Stimulated activated CD8-positive, alpha-beta memory T cell treated with anti-CD3 and anti-CD28 coated beads, Interleukin-12 subunit alpha, Interleukin-12 subunit beta, amount 100 ng/mL, for 4 hours (primary cell): ENCODE measurements around the gene OR10H3.
"Not testable (repeated sequence)": the region's sequence is repeated elsewhere in the genome, so short reads cannot be mapped to it uniquely, and the experiment has no call there.

Experiments
- DNase-seq: peaks from one replicate; pipeline ENCODE4 v3.0.0-alpha.2; 2020; ENCODE audit warnings: low read depth

OR10H3 gene

GRCh38 chr19:15737722-15738121, at the start of gene OR10H3:
OR10H3 (plus strand) TSS chr19:15737985; CDS start chr19:15741393, 3,408 bp downstream.
- DNase-seq: no peak

GRCh38 chr19:15696654-15697194, 41.1 kb upstream of the OR10H3 start:
- DNase-seq: no peak

GRCh38 chr19:15701757-15702533, 35.8 kb upstream of the OR10H3 start:
- DNase-seq: no peak

GRCh38 chr19:15702534-15702930, 35.3 kb upstream of the OR10H3 start:
- DNase-seq: no peak

- DNase-seq: no peak
Observed at GRCh38 chr19:15714638-15715037, 23.1 kb upstream of the OR10H3 start.

GRCh38 chr19:15715642-15716041, 22.1 kb upstream of the OR10H3 start:
- DNase-seq: no peak

- no peak for DNase-seq
Observed at GRCh38 chr19:15717809-15718208, 20.0 kb upstream of the OR10H3 start.

GRCh38 chr19:15721268-15721667, 16.5 kb upstream of the OR10H3 start:
- no peak for DNase-seq

- no peak for DNase-seq
Observed at GRCh38 chr19:15722956-15723355, 14.8 kb upstream of the OR10H3 start.

GRCh38 chr19:15727724-15728123, 10.1 kb upstream of the OR10H3 start, which contains the start of gene OR10H2:
OR10H2 (plus strand) TSS chr19:15728024; CDS start chr19:15728044, 20 bp downstream.
- no peak for DNase-seq

GRCh38 chr19:15730538-15730937, 7.2 kb upstream of the OR10H3 start:
- DNase-seq: no peak

- DNase-seq: no peak
Observed at GRCh38 chr19:15732388-15732787, 5.4 kb upstream of the OR10H3 start.

- DNase-seq: no peak
Observed at GRCh38 chr19:15733895-15734294, 3.9 kb upstream of the OR10H3 start.

- DNase-seq: no peak
Observed at GRCh38 chr19:15740785-15741184, 3.0 kb downstream of the OR10H3 start.

- DNase-seq: no peak
Observed at GRCh38 chr19:15748239-15748638, 10.5 kb downstream of the OR10H3 start.

GRCh38 chr19:15758379-15758778, 20.6 kb downstream of the OR10H3 start:
- no peak for DNase-seq

- DNase-seq: no peak
Observed at GRCh38 chr19:15759962-15760565, 22.3 kb downstream of the OR10H3 start.

GRCh38 chr19:15769586-15769985, 31.8 kb downstream of the OR10H3 start:
- DNase-seq: no peak

GRCh38 chr19:15774159-15774558, 36.4 kb downstream of the OR10H3 start:
- DNase-seq: not testable (repeated sequence)

GRCh38 chr19:15775249-15775648, 37.5 kb downstream of the OR10H3 start:
- DNase-seq: no peak

- no peak for DNase-seq
Observed at GRCh38 chr19:15776264-15776663, 38.5 kb downstream of the OR10H3 start.

- no peak for DNase-seq
Observed at GRCh38 chr19:15776991-15777970, 39.5 kb downstream of the OR10H3 start.
